ENCODE measurements around the gene SMAD6.

GRCh38 chr15:66706840-66707239, 4.8 kb downstream of the SMAD6 start:
- no peak for TF ChIP-seq POLR2AphosphoS5 (IDR thresholded peaks at IDR 0.05; ENCODE audit: low read depth, low read length)
- TF ChIP-seq TAF1 (IDR thresholded peaks at IDR 0.05; ENCODE audit: borderline replicate concordance, insufficient read depth, low read length): no peak
- TF ChIP-seq REST (IDR thresholded peaks at IDR 0.05; ENCODE audit: insufficient read depth in 1 of 2, low read depth in 2 of 2, low read length in 2 of 2): no peak
- TF ChIP-seq SIN3A (IDR thresholded peaks at IDR 0.05; ENCODE audit: borderline replicate concordance, insufficient read depth, low read length): no peak

Measured in PFSK-1 (cell line).